Spinal cord (tissue), 10 donors: ENCODE measurements around the gene HGS. TPM values are rescaled to one million over a fixed set of nuclear protein-coding genes. Genes with fewer than 3 reads are reported as not detected.

ENCODE experiments used
- DNase-seq, 6 donors: peaks; one replicate each; pipeline versions ENCODE4 v3.0.0 to v3.0.0-alpha.2; 2013 to 2015; ENCODE audit warnings: low spot score in 6 of 6, low read depth in 4 of 6
- H3K27ac ChIP-seq: one replicate; pipeline ENCODE4 v1.5.1; 2013; ENCODE audit warnings: low read depth, low read length, control low read depth
- H3K27me3 ChIP-seq: one replicate; pipeline ENCODE4 v1.6.1; 2013; ENCODE audit warnings: low read length; ENCODE audit not compliant: control insufficient read depth, insufficient read depth
- H3K36me3 ChIP-seq: one replicate; pipeline ENCODE4 v1.6.1; 2013; ENCODE audit warnings: low read length; ENCODE audit not compliant: control insufficient read depth, insufficient read depth
- H3K4me1 ChIP-seq: one replicate; pipeline ENCODE4 v1.6.1; 2013; ENCODE audit warnings: low read length; ENCODE audit not compliant: control insufficient read depth, insufficient read depth
- H3K4me3 ChIP-seq: one replicate; pipeline ENCODE4 v1.5.1; 2013; ENCODE audit warnings: low read depth, low read length, control low read depth
- H3K9me3 ChIP-seq: one replicate; pipeline ENCODE4 v1.6.1; 2013; ENCODE audit warnings: low read length; ENCODE audit not compliant: control insufficient read depth, insufficient read depth
- WGBS: methylation state at CpG from one replicate; pipeline ENCODE4 v1.1.5; 2013; ENCODE audit warnings: missing lambda C conversion rate; ENCODE audit not compliant: insufficient coverage; 5-methylcytosine and 5-hydroxymethylcytosine counted together
- polyA plus RNA-seq, 2 donors: library from polyadenylated mRNA; unstranded; fragments of 120-200 nt; gene quantifications; one replicate each; pipeline ENCODE4 v1.2.1, GENCODE V29; 2013; ENCODE audit not compliant: insufficient read length in 2 of 2
- total RNA-seq, 2 donors: library from RNA; depleted of rRNA in 1 of 2; stranded (reverse); fragments of 120-200 nt in 1 of 2; fragments of >200 nt in 1 of 2; gene quantifications; one replicate each; pipeline versions ENCODE4 v1.2.3 to v1.2.4, GENCODE V29; 2013 to 2014
- donor health status: healthy.

HGS gene
- total and polyA plus RNA-seq, 4 donors: 37.9 to 128 (median 87.1) TPM

DNA sequence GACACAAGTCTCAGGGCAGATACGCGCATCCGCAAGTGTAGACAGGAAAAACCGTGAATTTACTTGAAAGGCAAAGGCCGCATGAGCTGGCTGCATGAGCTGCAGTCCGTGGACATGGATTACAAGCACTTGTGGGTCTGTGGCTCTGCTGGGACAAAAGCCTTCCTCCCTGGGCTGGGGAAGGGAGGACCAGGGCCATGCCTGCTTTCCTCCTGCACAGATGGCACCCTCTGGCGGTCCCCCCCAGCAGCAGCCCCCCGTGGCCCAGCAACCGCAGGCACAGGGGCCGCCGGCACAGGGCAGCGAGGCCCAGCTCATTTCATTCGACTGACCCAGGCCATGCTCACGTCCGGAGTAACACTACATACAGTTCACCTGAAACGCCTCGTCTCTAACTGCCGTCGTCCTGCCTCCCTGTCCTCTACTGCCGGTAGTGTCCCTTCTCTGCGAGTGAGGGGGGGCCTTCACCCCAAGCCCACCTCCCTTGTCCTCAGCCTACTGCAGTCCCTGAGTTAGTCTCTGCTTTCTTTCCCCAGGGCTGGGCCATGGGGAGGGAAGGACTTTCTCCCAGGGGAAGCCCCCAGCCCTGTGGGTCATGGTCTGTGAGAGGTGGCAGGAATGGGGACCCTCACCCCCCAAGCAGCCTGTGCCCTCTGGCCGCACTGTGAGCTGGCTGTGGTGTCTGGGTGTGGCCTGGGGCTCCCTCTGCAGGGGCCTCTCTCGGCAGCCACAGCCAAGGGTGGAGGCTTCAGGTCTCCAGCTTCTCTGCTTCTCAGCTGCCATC is 17.7 kb downstream of the HGS start:
- peaks cover 80% of the 10 kb centered on the region for H3K36me3 ChIP-seq
- H3K27ac ChIP-seq: no peak overlapping the region
- H3K27me3 ChIP-seq: no peaks in the 10 kb centered on the region
- H3K9me3 ChIP-seq: no peaks in the 10 kb centered on the region
- 76% methylated on average over 14 of the region's 23 CpGs for WGBS
- H3K4me3 ChIP-seq: no peak overlapping the region
- peaks cover 34% of the 10 kb centered on the region for H3K4me1 ChIP-seq
- DNase-seq: no peak

GRCh38 chr17:81702934-81703746 is 19.3 kb downstream of the HGS start, which contains the start of gene MRPL12:
Gene MRPL12 (plus strand): TSS chr17:81703367. CDS start chr17:81703502, 135 bp downstream.
- Histone ChIP-seq H3K9me3 (no peaks in the 10 kb centered on the region), H3K36me3 (peaks cover 80% of the 10 kb centered on the region), H3K4me1 (peaks cover 34% of the 10 kb centered on the region), H3K4me3 (peak within 1 kb of the TSS; percentile 80), H3K27ac (peak within 1 kb of the TSS; percentile 76), H3K27me3 (no peaks in the 10 kb centered on the region)
- under 1% methylated on average over 102 of the region's 102 CpGs for WGBS
- DNase-seq: peak; percentile 77 to 98 (median 93)

DNA sequence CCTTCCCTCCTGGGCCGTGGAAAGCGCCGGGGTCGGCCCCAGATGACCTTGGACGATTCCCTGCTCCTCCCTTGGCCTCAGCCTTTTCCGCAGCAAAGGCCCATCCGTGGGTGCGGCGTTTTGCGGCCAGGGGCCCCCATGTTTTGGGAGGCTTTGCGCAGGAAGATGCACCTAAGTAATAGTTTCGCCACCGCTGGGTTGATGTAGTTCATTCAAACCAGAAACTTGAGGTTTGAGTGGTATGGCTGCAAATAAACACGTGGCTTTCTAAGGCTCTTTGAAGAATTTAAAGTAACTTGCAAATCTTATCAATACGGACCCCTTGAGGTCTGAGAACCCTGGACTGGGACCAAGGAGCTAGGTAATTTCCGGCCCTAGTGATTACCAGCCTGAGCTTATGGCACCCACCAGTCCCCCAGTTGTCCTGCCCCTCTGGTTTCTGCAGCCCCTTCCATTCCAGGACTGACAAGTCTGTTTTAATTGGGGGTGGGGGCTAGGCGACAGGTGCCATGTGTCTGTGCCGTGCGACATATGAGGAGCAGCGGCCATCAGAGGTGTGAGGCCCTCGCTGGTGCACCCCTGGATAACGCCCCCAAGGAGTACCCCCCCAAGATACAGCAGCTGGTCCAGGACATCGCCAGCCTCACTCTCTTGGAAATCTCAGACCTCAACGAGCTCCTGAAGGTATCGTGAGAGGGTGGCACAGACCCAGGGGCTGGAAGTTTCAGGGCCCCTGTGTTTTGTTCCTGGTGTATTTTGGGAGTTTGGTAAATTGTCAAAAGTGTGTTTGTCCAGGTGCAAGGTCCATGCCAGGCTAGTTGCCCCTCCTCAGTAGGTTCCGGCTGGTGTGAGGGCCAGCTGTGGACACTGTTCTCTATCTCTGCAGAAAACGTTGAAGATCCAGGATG is 20.2 kb downstream of the HGS start:
- no peak overlapping the region for H3K27ac ChIP-seq
- no peaks in the 10 kb centered on the region for H3K9me3 ChIP-seq
- H3K36me3 ChIP-seq: peaks cover 85% of the 10 kb centered on the region
- H3K4me3 ChIP-seq: peak overlapping the region; percentile 80
- peaks cover 34% of the 10 kb centered on the region for H3K4me1 ChIP-seq
- 32% methylated on average over 25 of the region's 27 CpGs for WGBS
- DNase-seq: no peak
- no peaks in the 10 kb centered on the region for H3K27me3 ChIP-seq

DNA sequence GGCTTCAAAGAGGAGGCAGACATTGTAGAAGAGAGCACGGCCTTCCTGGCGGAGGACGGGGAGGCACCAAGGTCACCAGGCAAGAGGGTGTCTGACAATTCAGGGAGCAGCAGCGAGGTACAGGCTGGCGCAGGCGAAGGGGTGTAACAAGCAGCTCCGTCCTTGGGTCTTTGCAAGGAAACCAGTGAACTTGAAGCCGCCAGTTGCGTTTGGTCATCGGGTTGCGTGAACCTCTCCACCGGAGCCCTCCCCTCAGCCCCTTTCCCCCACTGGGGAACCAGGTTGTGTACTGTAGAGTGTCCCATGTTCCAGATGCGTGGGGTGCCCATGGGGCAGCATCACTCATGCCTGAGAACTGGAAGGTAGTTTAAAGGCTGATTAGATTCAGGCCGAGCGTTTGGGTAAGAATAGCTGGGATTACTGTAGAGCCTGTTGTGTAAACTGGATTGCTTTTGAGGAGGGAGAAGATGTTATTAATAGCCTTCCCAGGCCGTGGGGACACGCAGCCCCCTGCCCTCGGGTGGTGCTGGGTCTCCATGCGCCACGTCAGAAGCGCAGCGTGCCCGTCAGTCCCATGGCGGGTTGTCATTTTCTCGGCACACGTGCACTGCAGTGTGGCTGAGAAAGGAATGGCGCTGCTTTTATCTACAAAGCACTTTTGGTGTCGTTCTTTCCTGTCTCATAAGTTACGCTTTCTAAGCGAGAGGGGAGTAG is 21.9 kb downstream of the HGS start:
- WGBS: 96% methylated on average over 19 of the region's 30 CpGs
- peaks cover 71% of the 10 kb centered on the region for H3K36me3 ChIP-seq

GRCh38 chr17:81706232-81706611 is 22.4 kb downstream of the HGS start:
- Histone ChIP-seq H3K36me3 (peaks cover 65% of the 10 kb centered on the region), H3K27ac (no peak overlapping the region), H3K27me3 (peaks cover 10% of the 10 kb centered on the region), H3K9me3 (no peaks in the 10 kb centered on the region), H3K4me3 (no peak overlapping the region), H3K4me1 (peaks cover 39% of the 10 kb centered on the region)
- 97% methylated on average over 17 of the region's 17 CpGs for WGBS
- DNase-seq: no peak

More for the DNA sequence above, 21.9 kb downstream of the HGS start:
- DNase-seq: no peak
- H3K27me3 ChIP-seq: peaks cover 4% of the 10 kb centered on the region
- no peaks in the 10 kb centered on the region for H3K9me3 ChIP-seq
- peaks cover 39% of the 10 kb centered on the region for H3K4me1 ChIP-seq
- H3K4me3 ChIP-seq: no peak overlapping the region
- no peak overlapping the region for H3K27ac ChIP-seq

DNA sequence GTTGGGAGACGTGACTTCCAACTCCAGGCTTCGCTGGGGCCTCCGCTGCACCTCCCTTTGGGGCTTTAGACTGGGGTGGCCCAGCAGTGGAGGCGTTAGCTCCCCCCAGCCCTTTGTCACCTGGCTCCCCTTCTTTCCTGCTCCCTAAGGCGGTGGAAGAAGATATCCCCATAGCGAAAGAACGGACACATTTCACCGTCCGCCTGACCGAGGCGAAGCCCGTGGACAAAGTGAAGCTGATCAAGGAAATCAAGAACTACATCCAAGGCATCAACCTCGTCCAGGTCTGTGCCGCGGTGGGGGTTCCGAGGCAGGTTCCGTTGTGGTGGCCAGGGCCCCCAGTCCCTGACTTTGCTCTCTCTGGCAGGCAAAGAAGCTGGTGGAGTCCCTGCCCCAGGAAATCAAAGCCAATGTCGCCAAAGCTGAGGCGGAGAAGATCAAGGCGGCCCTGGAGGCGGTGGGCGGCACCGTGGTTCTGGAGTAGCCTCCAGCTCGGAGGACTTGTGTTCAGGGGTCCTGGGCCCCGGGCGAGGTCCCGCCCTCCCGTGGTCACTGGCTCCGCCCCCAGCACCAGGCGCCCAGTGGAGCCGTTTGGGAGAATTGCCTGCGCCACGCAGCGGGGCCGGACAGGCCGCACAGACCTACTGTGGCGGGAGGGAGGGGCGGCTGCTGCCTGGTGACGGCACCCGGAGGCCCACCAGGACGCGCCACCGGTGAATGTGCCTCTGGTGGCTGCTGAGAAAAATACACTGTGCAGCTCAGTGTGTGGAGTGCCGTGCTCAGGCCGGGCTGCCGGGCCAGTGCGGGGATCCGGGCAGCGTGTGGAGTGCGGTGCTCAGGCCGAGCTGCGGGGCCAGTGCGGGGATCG is 23.2 kb downstream of the HGS start:
- Histone ChIP-seq H3K27ac (no peak overlapping the region), H3K4me3 (no peak overlapping the region), H3K36me3 (peaks cover 58% of the 10 kb centered on the region), H3K27me3 (peaks cover 11% of the 10 kb centered on the region), H3K4me1 (peaks cover 37% of the 10 kb centered on the region), H3K9me3 (no peaks in the 10 kb centered on the region)
- DNase-seq: no peak
- 92% methylated on average over 53 of the region's 54 CpGs for WGBS

- WGBS: 89% methylated on average over 24 of the region's 25 CpGs
- H3K4me1 ChIP-seq: peaks cover 34% of the 10 kb centered on the region
- DNase-seq: no peak
Measured at GRCh38 chr17:81707725-81708646, 24.2 kb downstream of the HGS start.

More at GRCh38 chr17:81707725-81708646, 24.2 kb downstream of the HGS start:
- Histone ChIP-seq H3K4me3 (no peak overlapping the region), H3K36me3 (peaks cover 48% of the 10 kb centered on the region), H3K9me3 (no peaks in the 10 kb centered on the region), H3K27me3 (peaks cover 11% of the 10 kb centered on the region), H3K27ac (no peak overlapping the region)
